HG03045 (cell line): ENCODE measurements around the gene SETD3.
A peak's percentile ranks its signal among the peaks of the same experiment; 100 is the strongest.

ENCODE experiments used
- ATAC-seq: cut with Tn5 transposase; IDR thresholded peaks from one replicate; pipeline ENCODE4 v1.9.1; 2021; ENCODE audit warnings: mild to moderate bottlenecking, moderate library complexity; ENCODE audit not compliant: unreplicated experiment

SETD3 gene

GRCh38 chr14:99425272-99425681 is 55.4 kb downstream of the SETD3 start:
- no peak for ATAC-seq

GRCh38 chr14:99424306-99424877 is 56.3 kb downstream of the SETD3 start:
- ATAC-seq: no peak

GRCh38 chr14:99423434-99423833 is 57.2 kb downstream of the SETD3 start:
- ATAC-seq: no peak

GRCh38 chr14:99422228-99423010 is 58.2 kb downstream of the SETD3 start:
- no peak for ATAC-seq

- no peak for ATAC-seq
These were observed 59.9 kb downstream of the SETD3 start for GRCh38 chr14:99420711-99421110.

GRCh38 chr14:99419905-99420304 is 60.8 kb downstream of the SETD3 start:
- no peak for ATAC-seq

- ATAC-seq: no peak
These were observed 62.4 kb downstream of the SETD3 start for GRCh38 chr14:99418242-99418641.

GRCh38 chr14:99416909-99417308 is 63.8 kb downstream of the SETD3 start:
- no peak for ATAC-seq

- peak; percentile 85 for ATAC-seq
These were observed 65.0 kb downstream of the SETD3 start for GRCh38 chr14:99415496-99416281.

GRCh38 chr14:99413911-99414310 is 66.7 kb downstream of the SETD3 start:
- ATAC-seq: no peak

- no peak for ATAC-seq
These were observed 67.5 kb downstream of the SETD3 start for GRCh38 chr14:99413172-99413571.

- no peak for ATAC-seq
These were observed 68.3 kb downstream of the SETD3 start for GRCh38 chr14:99412117-99413061.

- no peak for ATAC-seq
These were observed 70.6 kb downstream of the SETD3 start for GRCh38 chr14:99410019-99410418.

GRCh38 chr14:99408971-99409289 is 71.7 kb downstream of the SETD3 start:
- no peak for ATAC-seq

- ATAC-seq: no peak
These were observed 72.2 kb downstream of the SETD3 start for GRCh38 chr14:99408286-99408970.

GRCh38 chr14:99407416-99407815 is 73.2 kb downstream of the SETD3 start:
- ATAC-seq: no peak

- no peak for ATAC-seq
These were observed 77.7 kb downstream of the SETD3 start for GRCh38 chr14:99402950-99403349.

- ATAC-seq: no peak
These were observed 78.4 kb downstream of the SETD3 start for GRCh38 chr14:99402285-99402648.

- no peak for ATAC-seq
These were observed 78.9 kb downstream of the SETD3 start for GRCh38 chr14:99401621-99402284.

- no peak for ATAC-seq
These were observed 79.4 kb downstream of the SETD3 start for GRCh38 chr14:99401211-99401610.
